H1 (cell line): ENCODE measurements around the gene PITX1.

Experiments
- BACH1 ChIP-seq: IDR thresholded peaks from 2 replicates; pipeline ENCODE4 v1.6.1; 2012; ENCODE audit warnings: low read length, improper control_type of control experiment
- CTCF ChIP-seq, 3 experiments: IDR thresholded peaks; 1 replicate in 2 of 3; 2 replicates in 1 of 3; pipeline versions ENCODE4 v1.5.1 to v1.6.1; 2011; ENCODE audit warnings: low read length in 3 of 3, mild to moderate bottlenecking in 3 of 3, inconsistent platforms in 2 of 3, low read depth in 1 of 3, moderate library complexity in 1 of 3; ENCODE audit not compliant: insufficient read depth in 1 of 3; ENCODE audit errors: control extremely low read depth in 1 of 3
- EGR1 ChIP-seq: IDR thresholded peaks from 2 replicates; pipeline ENCODE4 v1.6.1; 2011; ENCODE audit warnings: low read depth, low read length, borderline replicate concordance
- EZH2 ChIP-seq: fragments of 200-600 bp; sonication (generic); IDR thresholded peaks from 2 replicates; pipeline ENCODE4 v1.7.1; 2012; ENCODE audit warnings: low read depth, mild to moderate bottlenecking, moderate library complexity, low read length, inconsistent platforms; ENCODE audit not compliant: severe bottlenecking
- POLR2A ChIP-seq, 2 experiments: IDR thresholded peaks; 1 replicate in 1 of 2; 2 replicates in 1 of 2; pipeline ENCODE4 v1.6.1; 2011; ENCODE audit warnings: low read depth in 2 of 2, low read length in 2 of 2, mild to moderate bottlenecking in 2 of 2; ENCODE audit errors: control extremely low read depth in 1 of 2
- POLR2AphosphoS5 ChIP-seq: IDR thresholded peaks from 2 replicates; pipeline ENCODE4 v1.6.1; 2011; ENCODE audit warnings: low read depth, low read length
- TAF1 ChIP-seq: IDR thresholded peaks from 2 replicates; pipeline ENCODE4 v1.6.1; 2011; ENCODE audit warnings: mild to moderate bottlenecking, low read depth, low read length
- USF2 ChIP-seq: IDR thresholded peaks from 2 replicates; pipeline ENCODE4 v1.6.1; 2011; ENCODE audit warnings: low read length, improper control_type of control experiment
- ZNF274 ChIP-seq: IDR thresholded peaks from 2 replicates; pipeline ENCODE4 v1.7.0; 2012; ENCODE audit warnings: low read length, borderline replicate concordance; ENCODE audit errors: extremely low read depth

GRCh38 chr5:134989266-134989830, 44.7 kb downstream of the PITX1 start:
- no peak for TF ChIP-seq CTCF (IDR thresholded peaks at IDR 0.05; ENCODE audit: control extremely low read depth in 1 of 3, insufficient read depth in 1 of 3, low read depth in 1 of 3, low read length in 3 of 3)
- TF ChIP-seq BACH1, result no peak
- no peak for TF ChIP-seq ZNF274
- no peak for TF ChIP-seq USF2
- no peak for TF ChIP-seq POLR2AphosphoS5
- no peak for TF ChIP-seq EZH2
- no peak for TF ChIP-seq POLR2A (IDR thresholded peaks at IDR 0.05; ENCODE audit: control extremely low read depth in 1 of 2, low read depth in 2 of 2, low read length in 2 of 2)
- TF ChIP-seq EGR1, result no peak
- no peak for TF ChIP-seq TAF1
